Measurements from ENCODE around the gene SOX18. TPM values are rescaled to one million over a fixed set of nuclear protein-coding genes. Genes with fewer than 3 reads are reported as not detected.
"Not testable (repeated sequence)": the region's sequence is repeated elsewhere in the genome, so short reads cannot be mapped to it uniquely, and the experiment has no call there.

Gene SOX18
- total and polyA plus RNA-seq, 10 donors, result 7.3 to 63.1 (median 23.9) TPM

- 44 to 80% (median 48%) methylated on average over 1 to 16 of the region's 16 CpGs for WGBS, 5 donors
Measured at GRCh38 chr20:64091770-64092169, 42.3 kb upstream of the SOX18 start.

GRCh38 chr20:64091340-64091739, 41.9 kb upstream of the SOX18 start:
- Histone ChIP-seq H3K27me3 (replicated peaks in 1 of 7) (no peaks in the 10 kb centered on the region), H3K4me1 (peaks cover 0 to 4% (median 0%) of the 10 kb centered on the region in 6 donors), H3K9me3 (peaks cover 0 to 9% (median 5%) of the 10 kb centered on the region in 8 donors), H3K36me3 (peaks cover 0 to 5% (median 0%) of the 10 kb centered on the region in 6 donors), H3K27ac (no peak overlapping the region), H3K4me3 (no peak overlapping the region)
- 82 to 92% (median 85%) methylated on average over 16 to 19 of the region's 19 CpGs for WGBS, 5 donors
- TF ChIP-seq POLR2A (IDR thresholded peaks at IDR 0.05), result no peak
- TF ChIP-seq CTCF (IDR thresholded peaks at IDR 0.05 in 8 of 11, conservative IDR thresholded peaks at IDR 0.05 in 3 of 11), result no peak
- no peak for DNase-seq
- intact Hi-C loops (cut with DNase I; ENCODE audit: low total_unique reads), result no loop called here

More at GRCh38 chr20:64091770-64092169, 42.3 kb upstream of the SOX18 start:
- Histone ChIP-seq H3K36me3 (peaks cover 0 to 9% (median 0%) of the 10 kb centered on the region in 6 donors), H3K4me1 (peaks cover 0 to 4% (median 0%) of the 10 kb centered on the region in 6 donors), H3K27me3 (replicated peaks in 1 of 7) (no peaks in the 10 kb centered on the region), H3K9me3 (peaks cover 0 to 6% (median 5%) of the 10 kb centered on the region in 8 donors), H3K4me3 (no peak overlapping the region), H3K27ac (no peak overlapping the region)
- DNase-seq, result no peak
- intact Hi-C loops (cut with DNase I; ENCODE audit: low total_unique reads), result no loop called here
- TF ChIP-seq CTCF (IDR thresholded peaks at IDR 0.05 in 8 of 11, conservative IDR thresholded peaks at IDR 0.05 in 3 of 11) (no peak), POLR2A (IDR thresholded peaks at IDR 0.05) (no peak), POLR2AphosphoS5 (IDR thresholded peaks at IDR 0.05) (no peak)

GRCh38 chr20:64090165-64090564, 40.7 kb upstream of the SOX18 start:
- 72 to 89% (median 76%) methylated on average over 10 of the region's 10 CpGs for WGBS, 5 donors
- no peak overlapping the region for H3K27ac ChIP-seq
- peaks cover 0 to 4% (median 0%) of the 10 kb centered on the region in 6 donors for H3K4me1 ChIP-seq
- H3K9me3 ChIP-seq, result peaks cover 0 to 9% (median 5%) of the 10 kb centered on the region in 8 donors
- no peak for DNase-seq
- no peaks in the 10 kb centered on the region for H3K36me3 ChIP-seq
- peaks cover 0 to 9% (median 1%) of the 10 kb centered on the region in 7 donors for H3K27me3 ChIP-seq (replicated peaks in 1 of 7)
- no peak overlapping the region for H3K4me3 ChIP-seq
- intact Hi-C loops (cut with DNase I; ENCODE audit: low total_unique reads), result no loop called here
- no peak for TF ChIP-seq POLR2A (IDR thresholded peaks at IDR 0.05)
- TF ChIP-seq POLR2AphosphoS5 (IDR thresholded peaks at IDR 0.05), result no peak
- TF ChIP-seq CTCF (IDR thresholded peaks at IDR 0.05 in 8 of 11, conservative IDR thresholded peaks at IDR 0.05 in 3 of 11), result no peak

- H3K27me3 ChIP-seq (replicated peaks in 1 of 7), result peaks cover 0 to 25% (median 17%) of the 10 kb centered on the region in 7 donors
- intact Hi-C loops (cut with DNase I; ENCODE audit: low total_unique reads); H3K9me3 ChIP-seq; DNase-seq; H3K4me3 ChIP-seq; H3K36me3 ChIP-seq; H3K27ac ChIP-seq: not testable (repeated sequence)
- H3K4me1 ChIP-seq, result peaks cover 5 to 18% (median 13%) of the 10 kb centered on the region in 6 donors
Measured at GRCh38 chr20:64088586-64088985, 39.1 kb upstream of the SOX18 start.

GRCh38 chr20:64087226-64087825, 37.9 kb upstream of the SOX18 start:
- H3K36me3 ChIP-seq; H3K27ac ChIP-seq; H3K4me3 ChIP-seq; H3K9me3 ChIP-seq; intact Hi-C loops (cut with DNase I; ENCODE audit: low total_unique reads); DNase-seq: not testable (repeated sequence)
- Histone ChIP-seq H3K27me3 (replicated peaks in 1 of 7) (peaks cover 0 to 33% (median 17%) of the 10 kb centered on the region in 7 donors), H3K4me1 (peaks cover 11 to 30% (median 26%) of the 10 kb centered on the region in 6 donors)
- 94 to 99% (median 98%) methylated on average over 5 to 9 of the region's 36 CpGs for WGBS, 5 donors

Measured in spleen (tissue), 11 donors.